AG10803 (cell line): ENCODE results near the gene ABHD10.

Experiments
- DNase-seq: peaks from one replicate; pipeline ENCODE4 v3.0.0; 2010; ENCODE audit warnings: low read depth
- H3K4me3 ChIP-seq: 2 replicates; pipeline ENCODE4 v1.5.1; 2011; ENCODE audit warnings: mild to moderate bottlenecking, low read length, control low read depth
- TF ChIP-seq, protein P1 (sequence below): conservative IDR thresholded peaks from 2 replicates; pipeline ENCODE4 v1.5.1; 2011; ENCODE audit warnings: mild to moderate bottlenecking, low read length, control low read depth, inconsistent platforms

Gene ABHD10

GRCh38 chr3:111999484-112000324 is 20.9 kb downstream of the ABHD10 start:
- DNase-seq = no peak
- TF ChIP-seq, protein P1, sequence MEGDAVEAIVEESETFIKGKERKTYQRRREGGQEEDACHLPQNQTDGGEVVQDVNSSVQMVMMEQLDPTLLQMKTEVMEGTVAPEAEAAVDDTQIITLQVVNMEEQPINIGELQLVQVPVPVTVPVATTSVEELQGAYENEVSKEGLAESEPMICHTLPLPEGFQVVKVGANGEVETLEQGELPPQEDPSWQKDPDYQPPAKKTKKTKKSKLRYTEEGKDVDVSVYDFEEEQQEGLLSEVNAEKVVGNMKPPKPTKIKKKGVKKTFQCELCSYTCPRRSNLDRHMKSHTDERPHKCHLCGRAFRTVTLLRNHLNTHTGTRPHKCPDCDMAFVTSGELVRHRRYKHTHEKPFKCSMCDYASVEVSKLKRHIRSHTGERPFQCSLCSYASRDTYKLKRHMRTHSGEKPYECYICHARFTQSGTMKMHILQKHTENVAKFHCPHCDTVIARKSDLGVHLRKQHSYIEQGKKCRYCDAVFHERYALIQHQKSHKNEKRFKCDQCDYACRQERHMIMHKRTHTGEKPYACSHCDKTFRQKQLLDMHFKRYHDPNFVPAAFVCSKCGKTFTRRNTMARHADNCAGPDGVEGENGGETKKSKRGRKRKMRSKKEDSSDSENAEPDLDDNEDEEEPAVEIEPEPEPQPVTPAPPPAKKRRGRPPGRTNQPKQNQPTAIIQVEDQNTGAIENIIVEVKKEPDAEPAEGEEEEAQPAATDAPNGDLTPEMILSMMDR = no peak
- peak overlapping the region; percentile 54 for H3K4me3 ChIP-seq

DNA sequence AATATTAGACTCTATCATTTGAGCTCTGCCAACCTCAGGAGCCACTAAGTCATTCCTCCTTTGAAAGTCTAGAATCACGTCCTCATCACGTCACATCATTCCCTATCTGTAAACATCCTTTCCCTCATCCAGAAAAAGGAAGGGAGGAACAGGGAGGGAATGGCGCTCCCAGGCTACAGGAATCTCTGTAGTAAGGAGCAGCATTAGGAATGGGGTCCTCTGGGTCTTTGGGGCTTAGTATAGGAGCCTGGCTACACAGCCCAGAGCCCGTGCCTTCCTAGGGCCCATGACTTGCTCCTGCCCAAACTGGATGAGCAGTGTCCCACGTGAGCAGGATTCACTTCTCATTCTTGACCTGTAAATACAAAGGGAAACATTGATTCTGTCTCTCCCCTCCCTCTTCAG is 21.5 kb downstream of the ABHD10 start:
- no peak overlapping the region for H3K4me3 ChIP-seq
- TF ChIP-seq, protein P1 = no peak
- DNase-seq = no peak

GRCh38 chr3:112000966-112001365 is 22.1 kb downstream of the ABHD10 start:
- H3K4me3 ChIP-seq = no peak overlapping the region
- no peak for DNase-seq
- TF ChIP-seq, protein P1 = no peak

DNA sequence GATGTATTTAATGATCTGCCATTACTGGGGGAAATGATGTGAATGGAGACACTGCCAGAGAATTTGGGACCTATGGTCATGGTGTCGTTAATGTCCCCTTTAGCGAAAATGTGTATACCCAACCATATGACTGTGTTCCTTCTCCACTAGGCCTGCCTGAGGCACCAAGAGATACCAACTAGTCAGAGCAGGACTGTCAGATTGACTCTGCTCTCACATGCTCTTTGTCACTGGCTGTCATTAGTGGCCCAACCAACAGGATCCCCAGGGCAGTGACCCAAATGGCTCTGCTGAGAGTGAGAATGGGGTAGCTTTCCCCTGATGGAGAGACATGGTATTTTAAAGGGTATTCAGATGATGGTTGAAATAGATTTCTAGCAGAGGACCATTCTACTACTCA is 22.7 kb downstream of the ABHD10 start:
- TF ChIP-seq, protein P1 = no peak
- DNase-seq = no peak
- no peak overlapping the region for H3K4me3 ChIP-seq

DNA sequence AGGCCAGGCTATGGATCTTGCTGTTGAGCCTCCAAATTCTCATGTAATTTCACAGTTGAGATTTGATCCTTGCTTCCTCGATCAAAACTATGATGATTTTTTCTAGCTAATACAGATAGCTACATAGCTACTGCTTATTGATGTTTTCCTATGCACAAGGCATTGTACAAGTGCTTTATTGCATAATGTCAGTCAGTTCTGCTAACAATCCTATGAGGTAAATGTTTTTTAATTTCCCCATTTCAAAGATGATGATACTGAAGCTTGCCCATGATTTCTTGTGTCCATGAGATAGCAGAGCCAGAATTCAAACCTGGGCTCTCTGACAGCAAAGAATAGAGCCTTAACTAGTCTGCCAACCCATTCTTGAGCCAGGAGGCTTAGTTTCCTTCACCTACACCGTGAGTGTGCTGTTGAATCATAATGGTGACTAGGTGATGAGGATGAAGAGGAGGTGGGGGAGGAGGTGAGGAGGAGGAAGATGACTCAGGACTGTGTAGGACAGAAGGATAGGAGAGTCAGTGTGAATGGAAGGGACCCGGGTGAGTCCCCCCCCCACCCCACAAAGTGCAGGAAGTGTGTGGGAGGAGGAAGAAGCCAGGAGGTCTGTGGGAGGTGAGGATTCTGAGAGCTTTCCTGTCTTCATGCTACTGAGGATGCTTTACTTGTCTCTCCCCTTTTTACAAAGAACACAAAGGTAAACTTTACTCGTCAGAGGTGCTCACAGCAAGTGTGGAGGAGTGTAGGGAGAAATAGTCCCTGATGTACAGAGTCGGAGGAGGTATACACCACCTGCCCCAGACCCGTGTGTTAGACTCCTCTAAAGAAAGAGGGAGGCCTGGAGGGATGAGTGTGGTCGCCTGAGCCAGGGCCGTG is 23.5 kb downstream of the ABHD10 start:
- no peak for DNase-seq
- TF ChIP-seq, protein P1 = no peak
- H3K4me3 ChIP-seq = no peak overlapping the region

- TF ChIP-seq, protein P1 = no peak
- H3K4me3 ChIP-seq = no peak overlapping the region
- DNase-seq = no peak
Observed at GRCh38 chr3:112003321-112004080, 24.7 kb downstream of the ABHD10 start.
